GM18519 (cell line): Measurements from ENCODE around the gene SAPCD2.
A peak's percentile ranks its signal among the peaks of the same experiment; 100 is the strongest.
"Not testable (repeated sequence)": the region's sequence is repeated elsewhere in the genome, so short reads cannot be mapped to it uniquely, and the experiment has no call there.

ENCODE experiments used
- ATAC-seq: cut with Tn5 transposase; IDR thresholded peaks from one replicate; pipeline ENCODE4 v1.9.1; 2021; ENCODE audit warnings: mild to moderate bottlenecking, moderate library complexity; ENCODE audit not compliant: unreplicated experiment, low FRiP score

Gene SAPCD2

GRCh38 chr9:137070201-137070905, at the start of gene SAPCD2:
TSS of gene SAPCD2 (minus strand) at chr9:137070557. CDS start at chr9:137070460, 97 bp downstream.
- ATAC-seq: no peak

- ATAC-seq: not testable (repeated sequence)
These were observed 47.8 kb upstream of the SAPCD2 start for GRCh38 chr9:137118092-137118603.

- ATAC-seq: no peak
These were observed 46.9 kb upstream of the SAPCD2 start for GRCh38 chr9:137117269-137117731.

- ATAC-seq: no peak
These were observed 46.4 kb upstream of the SAPCD2 start for GRCh38 chr9:137116728-137117127.

GRCh38 chr9:137116027-137116507, 45.7 kb upstream of the SAPCD2 start:
- no peak for ATAC-seq

- ATAC-seq: no peak
These were observed 45.2 kb upstream of the SAPCD2 start for GRCh38 chr9:137115394-137116026.

- ATAC-seq: peak; percentile 63
These were observed 44.4 kb upstream of the SAPCD2 start, which contains the start of gene DPP7 for GRCh38 chr9:137114613-137115393. TSS of gene DPP7 (minus strand) at chr9:137114733. CDS start at chr9:137114713, 20 bp downstream.

GRCh38 chr9:137114220-137114612, 43.9 kb upstream of the SAPCD2 start:
- ATAC-seq: no peak

GRCh38 chr9:137113385-137114159, 43.2 kb upstream of the SAPCD2 start:
- ATAC-seq: no peak

GRCh38 chr9:137112564-137113384, 42.4 kb upstream of the SAPCD2 start:
- ATAC-seq: no peak

- no peak for ATAC-seq
These were observed 41.6 kb upstream of the SAPCD2 start for GRCh38 chr9:137111788-137112563.

GRCh38 chr9:137110911-137111787, 40.8 kb upstream of the SAPCD2 start:
- ATAC-seq: no peak

GRCh38 chr9:137110147-137110910, 40.0 kb upstream of the SAPCD2 start:
- no peak for ATAC-seq

GRCh38 chr9:137109250-137110146, 39.1 kb upstream of the SAPCD2 start:
- no peak for ATAC-seq

GRCh38 chr9:137108608-137109249, 38.4 kb upstream of the SAPCD2 start:
- no peak for ATAC-seq
